AG20443 (cell line): ENCODE measurements around the gene SH3BP4.

ENCODE experiments used
- DNase-seq: peaks from one replicate; pipeline ENCODE4 v3.0.0; 2012; ENCODE audit warnings: low spot score, mixed read lengths

Gene SH3BP4

GRCh38 chr2:234999740-235000425, 48.1 kb downstream of the SH3BP4 start:
- DNase-seq, result no peak

GRCh38 chr2:235000426-235001236, 48.8 kb downstream of the SH3BP4 start:
- DNase-seq, result no peak

GRCh38 chr2:235001237-235002133, 49.7 kb downstream of the SH3BP4 start:
- no peak for DNase-seq

- no peak for DNase-seq
These were observed 50.6 kb downstream of the SH3BP4 start for GRCh38 chr2:235002198-235003095.

GRCh38 chr2:235003096-235003775, 51.4 kb downstream of the SH3BP4 start:
- DNase-seq, result no peak

- DNase-seq, result no peak
These were observed 52.6 kb downstream of the SH3BP4 start for GRCh38 chr2:235004329-235004903.

GRCh38 chr2:235005023-235005422, 53.2 kb downstream of the SH3BP4 start:
- no peak for DNase-seq

GRCh38 chr2:235005603-235006259, 53.9 kb downstream of the SH3BP4 start:
- peak; percentile 47 for DNase-seq

- DNase-seq, result no peak
These were observed 54.6 kb downstream of the SH3BP4 start for GRCh38 chr2:235006461-235006860.

- no peak for DNase-seq
These were observed 55.2 kb downstream of the SH3BP4 start for GRCh38 chr2:235006986-235007385.

GRCh38 chr2:235007664-235008457, 56.0 kb downstream of the SH3BP4 start:
- DNase-seq, result no peak

GRCh38 chr2:235008584-235009044, 56.8 kb downstream of the SH3BP4 start:
- no peak for DNase-seq

GRCh38 chr2:235009081-235009480, 57.3 kb downstream of the SH3BP4 start:
- no peak for DNase-seq

GRCh38 chr2:235010117-235010714, 58.4 kb downstream of the SH3BP4 start:
- DNase-seq, result no peak

- DNase-seq, result no peak
These were observed 59.8 kb downstream of the SH3BP4 start for GRCh38 chr2:235011607-235011928.

- DNase-seq, result no peak
These were observed 60.3 kb downstream of the SH3BP4 start for GRCh38 chr2:235011929-235012631.

- no peak for DNase-seq
These were observed 65.6 kb downstream of the SH3BP4 start for GRCh38 chr2:235017441-235017840.

- DNase-seq, result no peak
These were observed 67.0 kb downstream of the SH3BP4 start for GRCh38 chr2:235018838-235019237.
